GM18868 (cell line): ENCODE data around the gene CIROP.
A peak's percentile ranks its signal among the peaks of the same experiment; 100 is the strongest.

Experiments
- ATAC-seq: cut with Tn5 transposase; IDR thresholded peaks from one replicate; pipeline ENCODE4 v1.9.1; 2021; ENCODE audit warnings: mild to moderate bottlenecking, moderate library complexity; ENCODE audit not compliant: unreplicated experiment

Gene CIROP

GRCh38 chr14:23095196-23096108 is 9.3 kb downstream of the CIROP start, which contains the start of gene C14orf119:
TSS of gene C14orf119 (plus strand) at chr14:23095505. CDS start at chr14:23097659, 2,154 bp downstream.
- peak; percentile 88 for ATAC-seq

GRCh38 chr14:23094666-23095195 is 10.1 kb downstream of the CIROP start, which contains the start of gene ACIN1:
TSS of gene ACIN1 (minus strand) at chr14:23095136. CDS start at chr14:23095112, 24 bp downstream.
- peak; percentile 24 for ATAC-seq

GRCh38 chr14:23093991-23094665 is 10.7 kb downstream of the CIROP start:
- ATAC-seq: peak; percentile 39

GRCh38 chr14:23093526-23093925 is 11.3 kb downstream of the CIROP start:
- ATAC-seq: no peak

- ATAC-seq: no peak
These were observed 11.7 kb downstream of the CIROP start for GRCh38 chr14:23093104-23093503.

GRCh38 chr14:23091294-23092225 is 13.2 kb downstream of the CIROP start:
- ATAC-seq: no peak

GRCh38 chr14:23090254-23090636 is 14.5 kb downstream of the CIROP start:
- ATAC-seq: no peak

GRCh38 chr14:23089498-23090253 is 15.1 kb downstream of the CIROP start:
- no peak for ATAC-seq

- ATAC-seq: no peak
These were observed 18.2 kb downstream of the CIROP start for GRCh38 chr14:23086565-23086964.

- no peak for ATAC-seq
These were observed 19.3 kb downstream of the CIROP start for GRCh38 chr14:23085458-23085857.

- ATAC-seq: no peak
These were observed 24.3 kb downstream of the CIROP start for GRCh38 chr14:23080474-23080873.

GRCh38 chr14:23079716-23080115 is 25.1 kb downstream of the CIROP start:
- ATAC-seq: no peak

- ATAC-seq: no peak
These were observed 26.1 kb downstream of the CIROP start for GRCh38 chr14:23078692-23079116.

GRCh38 chr14:23077962-23078361 is 26.8 kb downstream of the CIROP start:
- no peak for ATAC-seq

- no peak for ATAC-seq
These were observed 27.9 kb downstream of the CIROP start for GRCh38 chr14:23076785-23077408.

GRCh38 chr14:23074906-23075305 is 29.9 kb downstream of the CIROP start:
- ATAC-seq: no peak

- ATAC-seq: no peak
These were observed 32.8 kb downstream of the CIROP start for GRCh38 chr14:23071921-23072539.

- peak; percentile 91 for ATAC-seq
These were observed 33.4 kb downstream of the CIROP start for GRCh38 chr14:23071244-23071920.
